HEK293 (cell line): Measurements from ENCODE around the gene DRC1.

Source experiments
- CTCF ChIA-PET: fragments of 350-600 bp; formaldehyde crosslinking; extraction: SDS; loops from one replicate; lab custom pipeline; 2021; ENCODE audit warnings: antibody characterized with exemption; lab: Yijun Ruan, JAX
- POLR2A ChIA-PET: fragments of 300-600 bp; formaldehyde crosslinking; extraction: SDS; loops from one replicate; lab custom pipeline; 2020; ENCODE audit warnings: antibody characterized with exemption, inconsistent platforms; lab: Yijun Ruan, JAX
- H3K27ac ChIP-seq: fragments of 200-500 bp; sonication (Bioruptor generic); 2 replicates; pipeline ENCODE4 v1.5.1; 2014; ENCODE audit warnings: low read depth, low read length, control low read depth, inconsistent platforms; ENCODE audit errors: extremely low read depth
- H3K36me3 ChIP-seq, 2 experiments: fragments of 200-500 bp in 1 of 2; sonication (Bioruptor generic) in 1 of 2; 1 replicate in 1 of 2; 2 replicates in 1 of 2; pipeline ENCODE4 v1.5.1; 2014 to 2017; ENCODE audit warnings: inconsistent platforms in 2 of 2, low read length in 2 of 2; ENCODE audit not compliant: control insufficient read depth in 2 of 2, insufficient read depth in 1 of 2
- H3K4me1 ChIP-seq: fragments of 200-500 bp; sonication (Bioruptor generic); 2 replicates; pipeline ENCODE4 v1.5.1; 2014; ENCODE audit warnings: mild to moderate bottlenecking, low read length, inconsistent platforms; ENCODE audit not compliant: control insufficient read depth, insufficient read depth
- H3K4me3 ChIP-seq: 2 replicates; pipeline ENCODE4 v1.5.1; 2011; ENCODE audit warnings: low read depth, mild to moderate bottlenecking, control low read depth, low read length, moderate library complexity
- H3K9me3 ChIP-seq: fragments of 200-500 bp; sonication (Bioruptor generic); 2 replicates; pipeline ENCODE4 v1.5.1; 2014; ENCODE audit warnings: low read depth, low read length, inconsistent platforms; ENCODE audit not compliant: control insufficient read depth, insufficient read depth
- FEZF1 ChIP-seq: fragments of 450-650 bp; formaldehyde crosslinking; IDR thresholded peaks from 2 replicates; pipeline ENCODE4 v1.5.1; 2016; ENCODE audit warnings: missing biosample characterization, missing genetic modification characterization
- PRDM4 ChIP-seq: fragments of 450-650 bp; formaldehyde crosslinking; IDR thresholded peaks from 2 replicates; pipeline ENCODE4 v1.5.1; 2017; ENCODE audit warnings: missing biosample characterization, missing genetic modification characterization
- REST ChIP-seq: fragments of 450-650 bp; formaldehyde crosslinking; IDR thresholded peaks from 2 replicates; pipeline ENCODE4 v1.5.1; 2016; ENCODE audit warnings: missing biosample characterization, missing genetic modification characterization
- SP3 ChIP-seq: fragments of 450-650 bp; formaldehyde crosslinking; IDR thresholded peaks from 2 replicates; pipeline ENCODE4 v1.5.1; 2016; ENCODE audit warnings: missing biosample characterization, missing genetic modification characterization
- TSHZ1 ChIP-seq: fragments of 450-650 bp; formaldehyde crosslinking; IDR thresholded peaks from 2 replicates; pipeline ENCODE4 v1.5.1; 2016; ENCODE audit warnings: missing biosample characterization, missing genetic modification characterization, borderline replicate concordance
- ZBTB20 ChIP-seq: fragments of 450-650 bp; formaldehyde crosslinking; IDR thresholded peaks from 2 replicates; pipeline ENCODE4 v1.5.1; 2016; ENCODE audit warnings: missing biosample characterization, missing genetic modification characterization
- ZBTB26 ChIP-seq: fragments of 450-650 bp; formaldehyde crosslinking; optimal IDR thresholded peaks from 2 replicates; pipeline ENCODE3; 2016; ENCODE audit warnings: missing biosample characterization, mild to moderate bottlenecking, missing genetic modification characterization
- ZFP41 ChIP-seq: fragments of 450-650 bp; formaldehyde crosslinking; IDR thresholded peaks from 2 replicates; pipeline ENCODE4 v1.5.1; 2016; ENCODE audit warnings: missing biosample characterization, missing genetic modification characterization, borderline replicate concordance
- ZIC2 ChIP-seq: fragments of 450-650 bp; formaldehyde crosslinking; IDR thresholded peaks from 2 replicates; pipeline ENCODE4 v1.5.1; 2016; ENCODE audit warnings: missing biosample characterization, missing genetic modification characterization
- ZNF169 ChIP-seq: fragments of 450-650 bp; formaldehyde crosslinking; IDR thresholded peaks from 2 replicates; pipeline ENCODE4 v1.5.1; 2016; ENCODE audit warnings: missing biosample characterization, missing genetic modification characterization
- ZNF280C ChIP-seq: fragments of 450-650 bp; formaldehyde crosslinking; IDR thresholded peaks from 2 replicates; pipeline ENCODE4 v1.5.1; 2016; ENCODE audit warnings: missing biosample characterization, missing genetic modification characterization
- ZNF677 ChIP-seq: fragments of 450-650 bp; IDR thresholded peaks from 2 replicates; pipeline ENCODE4 v1.5.0; 2018; ENCODE audit warnings: missing biosample characterization, mild to moderate bottlenecking, missing genetic modification characterization, moderate library complexity

Gene DRC1

GRCh38 chr2:26399771-26400376 lies 1.8 kb upstream of the DRC1 start (continued):
- TF ChIP-seq TSHZ1 (tag by site-specific recombination) (no peak), FEZF1 (tag by site-specific recombination) (0 out of 2 replicates have a peak, but pooled peaks have one; percentile 14), ZIC2 (tag by site-specific recombination) (peak; percentile 38; the same call in 1 of the 2 replicates)

GRCh38 chr2:26400723-26401122 lies 997 bp upstream of the DRC1 start:
- TF ChIP-seq REST, result no peak
- TF ChIP-seq ZBTB20 (tag by site-specific recombination), result no peak
- no peak for TF ChIP-seq ZNF169 (tag by site-specific recombination)
- TF ChIP-seq ZNF677 (tag by site-specific recombination), result no peak
- no peak for TF ChIP-seq PRDM4 (tag by site-specific recombination)
- no peak for TF ChIP-seq ZNF280C (tag by site-specific recombination)
- TF ChIP-seq ZBTB26 (tag by site-specific recombination), result no peak
- no peak for TF ChIP-seq SP3
- TF ChIP-seq ZFP41, result no peak
- ChIA-PET CTCF (interaction anchor here (0.5 to 0.6 kb wide), 2 partner anchors 62 to 333 kb away, joined by 4 to 5 read pairs; no protein-coding TSS in a partner anchor), POLR2A (interaction anchor here (1.0 kb wide), 1 partner anchor 55 kb away, joined by 3 read pairs; the partner anchor contains the start of gene SELENOI)
- Histone ChIP-seq H3K36me3 (no peaks in the 10 kb centered on the region; a peak in 1 of 3 replicates), H3K27ac (no peak overlapping the region), H3K4me3 (no peak overlapping the region), H3K4me1 (no peaks in the 10 kb centered on the region; the same call in 1 of the 2 replicates), H3K9me3 (no peaks in the 10 kb centered on the region)
